Stimulated activated naive B cell treated with anti-CD40 and anti-IgM and Interleukin-4, amounts not matched to agents 10 μg/mL and 1 μg/mL and 100 μg/mL, for 72 hours (primary cell): ENCODE measurements around the gene SLC38A1.
A peak's percentile ranks its signal among the peaks of the same experiment; 100 is the strongest.
"Not testable (repeated sequence)": the region's sequence is repeated elsewhere in the genome, so short reads cannot be mapped to it uniquely, and the experiment has no call there.

Experiments used
- ATAC-seq, 2 donors: fragments of 150-1000 bp; cut with Tn5 transposase; replicated peaks; 2 replicates each; pipeline ENCODE4 v1.10.0; 2021; ENCODE audit warnings: moderate library complexity in 1 of 2
- DNase-seq: peaks from one replicate; pipeline ENCODE4 v3.0.0; 2021
- H3K27ac Mint-ChIP-seq: one replicate; pipeline ENCODE4 v1.8.0; 2022; ENCODE audit warnings: mild to moderate bottlenecking, mixed read lengths
- H3K27me3 Mint-ChIP-seq, 2 donors: one replicate each; pipeline ENCODE4 v1.8.0; 2022; ENCODE audit warnings: mixed read lengths in 2 of 2
- H3K36me3 Mint-ChIP-seq, 2 donors: one replicate each; pipeline ENCODE4 v1.8.0; 2022; ENCODE audit warnings: mixed read lengths in 2 of 2, mild to moderate bottlenecking in 1 of 2
- H3K4me1 Mint-ChIP-seq, 2 donors: one replicate each; pipeline ENCODE4 v1.8.0; 2022; ENCODE audit warnings: mixed read lengths in 2 of 2, mild to moderate bottlenecking in 1 of 2
- H3K4me3 Mint-ChIP-seq, 2 donors: one replicate each; pipeline ENCODE4 v1.8.0; 2022; ENCODE audit warnings: mild to moderate bottlenecking in 2 of 2, mixed read lengths in 2 of 2, moderate library complexity in 1 of 2
- H3K9me3 Mint-ChIP-seq, 2 donors: one replicate each; pipeline ENCODE4 v1.8.0; 2022; ENCODE audit warnings: mixed read lengths in 2 of 2, mild to moderate bottlenecking in 1 of 2

SLC38A1 gene

DNA sequence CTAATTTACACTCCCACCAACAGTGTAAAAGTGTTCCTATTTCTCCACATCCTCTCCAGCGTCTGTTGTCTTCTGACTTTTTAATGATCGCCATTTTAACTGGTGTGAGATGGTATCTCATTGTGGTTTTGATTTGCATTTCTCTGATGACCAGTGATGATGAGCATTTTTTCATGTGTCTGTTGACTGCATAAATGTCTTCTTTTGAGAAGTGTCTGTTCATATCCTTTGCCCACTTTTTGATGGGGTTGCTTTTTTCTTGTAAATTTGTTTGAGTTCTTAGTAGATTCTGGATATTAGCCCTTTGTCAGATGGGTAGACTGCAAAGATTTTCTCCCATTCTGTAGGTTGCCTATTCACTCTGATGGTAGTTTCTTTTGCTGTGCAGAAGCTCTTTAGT is 78.3 kb downstream of the SLC38A1 start:
- Mint-ChIP-seq H3K27ac (peak overlapping the region; percentile 89), H3K4me1 (peaks cover 56 to 91% of the 10 kb centered on the region in 2 donors), H3K9me3 (peaks cover 27 to 30% of the 10 kb centered on the region in 2 donors), H3K36me3 (peaks cover 81 to 90% of the 10 kb centered on the region in 2 donors)
- DNase-seq, H3K4me3 Mint-ChIP-seq, ATAC-seq, H3K27me3 Mint-ChIP-seq: not testable (repeated sequence)

DNA sequence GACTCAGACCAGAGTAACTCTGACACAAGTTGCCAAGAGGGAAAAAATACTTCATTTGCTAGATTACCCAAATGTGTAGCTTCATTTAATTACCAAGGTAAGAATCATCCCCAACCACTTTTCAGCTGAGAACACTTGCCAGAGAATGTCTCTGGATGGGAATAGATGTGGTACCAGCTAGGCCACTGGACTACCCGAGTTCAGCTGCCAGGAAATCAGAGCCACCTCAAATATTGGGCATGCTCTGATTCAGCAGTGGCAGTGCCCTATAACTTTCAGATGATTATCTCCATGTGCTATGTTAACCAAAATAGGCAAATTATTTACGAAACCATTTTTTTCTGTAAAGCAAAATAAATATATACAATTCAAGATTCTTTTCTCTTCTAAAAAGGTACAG is 80.7 kb downstream of the SLC38A1 start:
- peak overlapping the region; percentile 75 for H3K27ac Mint-ChIP-seq
- no peak overlapping the region for H3K4me3 Mint-ChIP-seq
- H3K36me3 Mint-ChIP-seq: peaks cover 69 to 82% of the 10 kb centered on the region in 2 donors
- peaks cover 19 to 22% of the 10 kb centered on the region in 2 donors for H3K9me3 Mint-ChIP-seq
- no peak for DNase-seq
- H3K4me1 Mint-ChIP-seq: peaks cover 57 to 93% of the 10 kb centered on the region in 2 donors
- no peaks in the 10 kb centered on the region for H3K27me3 Mint-ChIP-seq
- ATAC-seq: no peak

DNA sequence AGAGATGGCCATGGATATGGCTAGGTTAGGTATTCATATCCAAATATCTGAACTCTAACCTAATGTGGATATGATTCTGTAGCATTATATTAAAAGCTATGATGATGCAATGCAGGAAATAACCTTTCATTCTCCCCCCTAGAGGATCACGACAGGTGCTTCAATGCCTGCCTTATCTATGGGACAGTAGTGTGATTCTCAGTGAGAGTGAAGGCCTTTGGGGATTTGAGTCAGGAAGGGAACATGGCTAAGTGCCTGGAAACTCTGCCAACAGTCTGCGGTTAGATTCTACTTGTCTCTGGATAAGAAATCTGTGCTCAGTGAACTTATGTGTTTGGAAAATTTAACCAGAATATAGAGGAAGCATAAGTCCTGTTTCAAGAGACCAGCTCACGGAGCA is 81.8 kb downstream of the SLC38A1 start:
- Mint-ChIP-seq H3K27ac (peak overlapping the region; percentile 86), H3K4me1 (peaks cover 52 to 89% of the 10 kb centered on the region in 2 donors), H3K36me3 (peaks cover 66 to 78% of the 10 kb centered on the region in 2 donors), H3K27me3 (no peaks in the 10 kb centered on the region), H3K9me3 (peaks cover 13 to 17% of the 10 kb centered on the region in 2 donors), H3K4me3 (no peak overlapping the region)
- ATAC-seq: peak; percentile 36 to 47
- no peak for DNase-seq

DNA sequence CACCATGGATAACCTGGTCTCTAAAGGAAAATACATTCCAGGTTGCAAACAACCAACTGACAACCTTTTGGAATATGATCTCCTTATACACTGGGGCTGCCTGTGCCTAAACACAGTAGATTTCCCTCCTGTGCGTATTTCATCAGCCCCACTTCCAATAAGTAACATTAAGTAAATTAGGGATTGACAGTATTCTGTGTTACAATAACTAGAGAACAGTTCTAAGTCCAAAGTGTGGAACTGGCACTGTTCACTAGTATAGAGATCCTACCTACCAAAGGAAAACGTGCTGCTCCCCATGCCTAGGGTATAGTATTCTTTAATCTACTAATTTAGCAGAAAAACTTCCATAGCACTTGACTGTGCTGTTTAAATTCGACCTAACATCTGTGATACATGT is 82.8 kb downstream of the SLC38A1 start:
- peak overlapping the region; percentile 93 for H3K27ac Mint-ChIP-seq
- no peak overlapping the region for H3K4me3 Mint-ChIP-seq
- peaks cover 48 to 89% of the 10 kb centered on the region in 2 donors for H3K4me1 Mint-ChIP-seq
- ATAC-seq (no peak), DNase-seq (no peak)
- peaks cover 8% of the 10 kb centered on the region in 2 donors for H3K9me3 Mint-ChIP-seq
- no peaks in the 10 kb centered on the region for H3K27me3 Mint-ChIP-seq
- peaks cover 64 to 76% of the 10 kb centered on the region in 2 donors for H3K36me3 Mint-ChIP-seq

DNA sequence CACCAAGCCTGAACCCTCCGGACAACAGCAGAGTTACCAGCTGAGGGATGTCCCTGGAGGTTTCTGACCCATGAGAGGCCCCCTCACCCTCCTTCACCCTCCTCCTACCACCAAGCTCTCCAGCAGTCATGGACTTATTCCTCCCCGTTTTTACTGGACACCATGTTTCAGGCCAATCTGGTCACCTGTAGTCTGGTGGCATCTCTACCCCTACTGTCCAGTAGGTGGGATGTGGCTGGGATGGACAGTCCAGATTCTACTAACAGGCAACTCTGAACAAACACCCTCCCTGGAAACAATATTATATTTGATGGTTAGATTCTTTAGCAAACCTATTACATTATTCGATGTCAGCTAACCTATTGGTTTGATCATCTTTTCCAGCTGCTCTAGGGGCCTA is 83.2 kb downstream of the SLC38A1 start:
- H3K4me1 Mint-ChIP-seq: peaks cover 45 to 87% of the 10 kb centered on the region in 2 donors
- ATAC-seq (peak; percentile 6 to 11), DNase-seq (no peak)
- peak overlapping the region; percentile 93 for H3K27ac Mint-ChIP-seq
- H3K27me3 Mint-ChIP-seq: no peaks in the 10 kb centered on the region
- peaks cover 5 to 8% of the 10 kb centered on the region in 2 donors for H3K9me3 Mint-ChIP-seq
- H3K36me3 Mint-ChIP-seq: peaks cover 60 to 72% of the 10 kb centered on the region in 2 donors
- peak overlapping the region in 1 of 2 donors; percentile 23 for H3K4me3 Mint-ChIP-seq

DNA sequence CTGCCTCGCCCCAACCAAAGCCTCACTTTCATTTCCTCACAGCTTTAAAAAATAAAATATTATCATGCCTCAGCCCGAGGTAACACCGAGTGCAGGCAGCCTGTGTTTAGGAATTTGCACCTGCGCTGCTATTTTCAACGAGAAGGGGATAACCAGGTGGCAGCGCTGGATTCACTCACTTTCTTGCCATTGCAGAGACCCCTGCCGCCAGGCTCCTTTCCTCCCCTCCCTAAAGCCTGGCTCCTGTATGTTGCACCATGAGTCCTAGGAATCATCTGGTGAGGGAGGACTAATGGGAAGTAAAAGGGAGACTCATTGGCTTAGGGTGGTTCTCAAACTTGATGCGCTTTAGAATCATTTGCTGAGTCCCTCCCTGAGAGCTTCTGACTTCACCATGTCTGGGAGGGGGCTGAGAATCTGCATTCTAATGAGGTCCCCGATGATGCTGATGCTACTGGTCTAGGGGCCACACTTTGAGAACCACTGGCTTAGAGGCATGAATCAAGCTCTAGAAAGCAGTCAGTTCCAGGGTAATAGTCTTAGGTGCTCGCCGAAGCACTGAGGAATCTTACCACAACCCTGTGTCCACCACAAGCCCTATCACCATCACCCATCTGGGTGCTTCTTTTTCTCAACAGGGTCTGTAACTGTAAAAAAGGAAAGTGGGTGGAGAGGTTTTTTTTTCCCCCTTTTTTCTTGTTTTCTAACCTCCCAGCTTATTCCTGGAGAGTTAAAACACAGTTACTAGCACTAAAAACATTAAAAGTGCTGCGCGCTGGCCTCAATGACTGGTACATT is 83.8 kb downstream of the SLC38A1 start:
- DNase-seq (no peak), ATAC-seq (peak; percentile 40 to 49)
- Mint-ChIP-seq H3K4me3 (peak overlapping the region in 1 of 2 donors; percentile 15), H3K27ac (peak overlapping the region; percentile 93), H3K4me1 (peaks cover 45 to 87% of the 10 kb centered on the region in 2 donors), H3K27me3 (no peaks in the 10 kb centered on the region), H3K36me3 (peaks cover 53 to 70% of the 10 kb centered on the region in 2 donors), H3K9me3 (peaks cover 3 to 6% of the 10 kb centered on the region in 2 donors)

DNA sequence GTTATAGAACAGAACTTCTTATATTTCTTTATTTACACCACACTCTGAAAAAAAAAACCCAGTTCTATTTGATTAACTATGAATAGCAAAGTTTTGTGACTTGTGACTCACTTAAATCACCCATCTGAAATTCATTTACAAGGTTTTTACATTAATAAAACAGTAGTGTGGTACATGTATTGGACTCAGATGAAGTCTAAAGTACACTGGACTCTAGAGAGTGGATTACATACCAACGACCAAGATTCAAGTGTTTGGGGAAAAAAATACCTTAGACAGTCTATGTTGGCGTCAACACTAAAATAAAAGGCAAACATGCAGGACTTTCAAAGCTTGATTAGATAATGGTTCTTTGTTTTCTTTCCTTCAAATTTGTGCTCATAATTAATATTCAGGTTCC is 85.7 kb downstream of the SLC38A1 start:
- no peak overlapping the region for H3K4me3 Mint-ChIP-seq
- H3K4me1 Mint-ChIP-seq: peaks cover 49 to 88% of the 10 kb centered on the region in 2 donors
- peaks cover 41 to 60% of the 10 kb centered on the region in 2 donors for H3K36me3 Mint-ChIP-seq
- peak overlapping the region; percentile 44 for H3K27ac Mint-ChIP-seq
- ATAC-seq (no peak), DNase-seq (no peak)
- H3K27me3 Mint-ChIP-seq: no peaks in the 10 kb centered on the region
- H3K9me3 Mint-ChIP-seq: peaks cover 0 to 6% of the 10 kb centered on the region in 2 donors

DNA sequence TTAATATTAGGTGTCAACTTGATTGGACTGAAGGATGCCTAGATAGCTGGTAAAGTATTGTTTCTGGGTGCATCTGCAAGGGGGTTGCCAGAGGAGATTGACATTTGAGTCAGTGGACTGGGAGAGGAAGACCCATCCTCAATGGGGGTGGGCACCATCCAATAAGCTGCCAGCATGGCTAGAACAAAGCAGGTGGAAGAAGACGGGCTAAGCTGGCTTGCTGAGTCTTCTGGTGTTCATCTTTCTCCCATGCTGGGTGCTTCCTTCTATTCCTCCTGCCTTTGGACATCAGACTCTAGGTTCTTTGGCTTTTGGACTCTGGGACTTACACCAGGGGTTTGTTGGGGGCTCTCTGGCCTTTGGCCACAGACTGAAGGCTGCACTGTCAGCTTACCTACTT is 87.4 kb downstream of the SLC38A1 start:
- DNase-seq (no peak), ATAC-seq (no peak)
- Mint-ChIP-seq H3K4me3 (peak overlapping the region; percentile 23 to 51), H3K27me3 (no peaks in the 10 kb centered on the region), H3K4me1 (peaks cover 49 to 87% of the 10 kb centered on the region in 2 donors), H3K36me3 (peaks cover 35 to 48% of the 10 kb centered on the region in 2 donors), H3K27ac (peak overlapping the region; percentile 91), H3K9me3 (peaks cover 0 to 9% of the 10 kb centered on the region in 2 donors)

DNA sequence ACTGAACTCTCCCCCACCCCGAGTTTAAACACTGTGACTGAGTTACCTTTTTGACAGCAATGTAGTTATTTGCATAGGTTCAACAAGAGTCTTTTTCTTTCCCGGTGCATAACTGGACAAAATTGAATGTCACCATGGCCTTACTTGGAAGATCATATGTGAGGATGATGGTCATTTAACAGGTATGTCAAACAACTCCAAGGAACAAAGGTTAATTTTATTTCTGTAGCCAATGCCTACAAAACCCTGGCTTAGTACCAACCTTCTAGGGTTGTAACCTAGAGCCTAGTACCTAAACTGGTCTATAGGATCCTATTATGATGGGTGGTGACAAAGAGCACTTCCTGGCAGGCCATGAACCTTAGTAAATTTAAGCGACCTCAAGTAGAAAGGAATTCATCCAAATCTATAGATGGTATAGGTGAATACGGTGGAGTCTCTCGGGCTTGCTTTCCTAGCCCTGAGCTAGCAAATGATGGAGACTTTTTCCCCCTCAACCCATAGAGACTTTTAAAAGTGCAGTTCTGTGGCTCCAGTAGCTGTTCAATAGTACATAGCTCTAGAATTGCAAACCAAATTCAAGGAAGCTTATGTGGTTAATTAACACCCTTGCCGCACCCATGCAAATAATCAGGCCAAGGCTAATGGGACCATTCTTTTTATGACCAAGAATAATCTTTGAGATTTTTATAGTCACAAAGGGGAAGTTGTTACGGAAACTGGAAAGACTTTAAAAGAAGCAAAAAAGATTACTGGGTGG is 89.0 kb downstream of the SLC38A1 start:
- Mint-ChIP-seq H3K4me1 (peaks cover 46 to 88% of the 10 kb centered on the region in 2 donors), H3K4me3 (peak overlapping the region; percentile 46 to 53), H3K27me3 (no peaks in the 10 kb centered on the region), H3K36me3 (peaks cover 30 to 39% of the 10 kb centered on the region in 2 donors), H3K9me3 (peaks cover 0 to 9% of the 10 kb centered on the region in 2 donors), H3K27ac (peak overlapping the region; percentile 81)
- DNase-seq (no peak), ATAC-seq (peak; percentile 35 to 52)

DNA sequence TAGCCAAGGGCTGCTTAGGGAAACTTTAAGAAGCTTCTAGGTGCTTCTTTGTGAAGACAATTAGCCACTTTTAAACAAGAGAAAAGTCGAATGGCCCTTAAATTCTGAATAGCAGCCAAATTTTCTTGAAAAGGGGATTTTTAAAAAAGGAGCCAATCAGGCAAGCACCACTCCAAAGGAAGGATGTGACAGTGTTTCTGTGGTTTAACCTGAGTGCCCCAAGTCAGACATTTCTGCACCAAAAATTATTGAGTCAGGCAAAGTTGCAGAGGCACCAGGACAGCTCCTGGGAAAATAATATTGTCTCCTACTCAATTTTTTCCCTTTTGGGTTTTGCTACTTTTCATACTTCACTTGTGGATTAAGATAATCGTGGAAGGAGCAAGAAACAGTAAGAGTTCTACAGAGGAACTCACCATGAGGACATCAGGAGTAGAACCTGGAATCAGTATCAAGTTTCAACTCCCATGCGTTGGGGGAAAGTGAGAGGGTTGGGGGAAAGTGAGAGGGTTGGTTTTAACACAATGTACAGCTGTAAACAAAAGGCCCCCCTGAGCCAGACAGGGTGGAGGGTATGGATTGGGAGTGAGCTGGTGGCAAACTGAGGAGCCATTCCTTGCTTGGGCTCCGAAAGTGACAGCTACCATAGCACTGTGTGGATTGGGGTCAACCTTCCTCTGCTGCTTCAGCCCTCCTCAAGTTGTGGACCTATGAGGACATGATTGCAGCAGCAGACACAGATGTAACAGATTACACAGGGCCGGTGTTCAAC is 90.8 kb downstream of the SLC38A1 start:
- DNase-seq (no peak), ATAC-seq (no peak)
- Mint-ChIP-seq H3K4me3 (peak overlapping the region; percentile 33 to 65), H3K36me3 (peaks cover 19 to 29% of the 10 kb centered on the region in 2 donors), H3K27ac (peak overlapping the region; percentile 66), H3K27me3 (no peaks in the 10 kb centered on the region), H3K4me1 (peaks cover 54 to 91% of the 10 kb centered on the region in 2 donors), H3K9me3 (peaks cover 0 to 9% of the 10 kb centered on the region in 2 donors)

DNA sequence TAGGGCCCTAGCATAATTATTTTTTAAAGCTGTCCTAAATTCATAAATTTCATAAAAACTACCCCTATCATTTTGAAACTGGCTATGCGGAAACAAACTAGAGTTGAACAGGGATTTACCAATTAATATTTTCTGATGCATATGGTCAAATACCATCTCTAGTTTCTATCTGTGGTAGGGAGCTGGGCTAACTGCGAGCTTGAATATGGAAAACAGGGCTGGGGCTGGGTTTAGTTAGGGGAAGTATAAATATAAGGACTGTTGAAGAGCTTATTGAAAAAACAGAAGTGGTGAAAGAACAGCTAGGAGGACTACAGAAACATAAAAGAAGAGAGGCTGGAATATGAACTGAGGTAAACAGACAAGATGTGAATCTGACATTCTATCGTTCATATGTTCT is 91.8 kb downstream of the SLC38A1 start:
- DNase-seq (no peak), ATAC-seq (peak; percentile 29 to 43)
- peak overlapping the region; percentile 66 for H3K27ac Mint-ChIP-seq
- H3K27me3 Mint-ChIP-seq: no peaks in the 10 kb centered on the region
- H3K36me3 Mint-ChIP-seq: peaks cover 12 to 23% of the 10 kb centered on the region in 2 donors
- peak overlapping the region; percentile 33 to 51 for H3K4me3 Mint-ChIP-seq
- peaks cover 0 to 9% of the 10 kb centered on the region in 2 donors for H3K9me3 Mint-ChIP-seq
- H3K4me1 Mint-ChIP-seq: peaks cover 52 to 93% of the 10 kb centered on the region in 2 donors

DNA sequence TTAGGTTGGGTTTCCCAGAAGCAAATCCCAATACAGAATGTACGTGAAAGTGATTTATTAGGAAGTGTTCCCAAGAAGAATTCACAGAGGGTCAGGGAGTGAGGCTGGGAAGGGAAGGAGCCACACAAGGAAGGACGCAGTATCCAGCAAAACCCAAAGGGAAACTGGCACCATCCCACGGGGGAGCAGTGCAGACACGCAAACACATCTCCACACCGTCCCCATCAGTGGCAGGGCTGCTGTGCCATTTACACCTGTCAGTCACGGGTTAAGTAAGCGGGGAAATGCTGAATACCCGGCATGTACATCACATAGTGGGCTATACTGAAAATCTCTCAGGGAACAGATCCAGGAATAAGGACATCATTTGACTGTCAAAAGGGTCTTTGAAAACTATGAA is 93.9 kb downstream of the SLC38A1 start:
- ATAC-seq (peak; percentile 30 to 35), DNase-seq (no peak)
- Mint-ChIP-seq H3K4me3 (peak overlapping the region in 1 of 2 donors; percentile 60), H3K36me3 (peaks cover 4 to 10% of the 10 kb centered on the region in 2 donors), H3K4me1 (peaks cover 43 to 83% of the 10 kb centered on the region in 2 donors), H3K9me3 (peaks cover under 1 to 5% of the 10 kb centered on the region in 2 donors), H3K27me3 (no peaks in the 10 kb centered on the region), H3K27ac (peak overlapping the region; percentile 93)

DNA sequence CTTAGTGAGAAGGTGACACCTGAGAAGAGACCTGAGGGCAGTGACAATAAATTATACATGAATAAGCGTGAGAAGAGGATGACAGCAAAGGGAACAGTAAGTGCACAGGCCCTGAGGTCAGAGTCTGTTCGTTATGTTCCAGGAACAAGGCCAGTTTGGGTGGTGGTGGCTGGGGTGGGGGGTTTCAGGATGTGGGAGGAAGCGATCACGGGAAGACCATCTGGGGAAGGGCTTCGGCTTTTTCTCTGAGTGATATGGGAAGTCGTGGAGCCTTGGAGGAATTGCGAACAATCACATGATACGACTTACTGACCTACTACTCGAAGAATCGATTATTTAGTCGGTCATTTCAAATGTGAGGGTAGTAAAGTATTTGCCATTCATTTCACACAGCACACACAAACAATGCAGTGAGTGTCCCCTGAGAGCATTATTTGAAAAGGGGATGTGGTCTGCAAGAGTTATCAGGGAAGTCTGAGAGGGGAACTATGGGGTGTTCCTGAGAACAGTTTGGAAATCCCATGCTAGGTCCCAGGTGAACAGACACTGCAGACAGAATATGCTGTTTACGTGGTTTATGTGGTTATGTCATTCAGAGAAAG is 94.7 kb downstream of the SLC38A1 start:
- peak overlapping the region; percentile 93 for H3K27ac Mint-ChIP-seq
- DNase-seq (peak; percentile 67), ATAC-seq (peak; percentile 82 to 85)
- peaks cover 3 to 6% of the 10 kb centered on the region in 2 donors for H3K9me3 Mint-ChIP-seq
- H3K27me3 Mint-ChIP-seq: no peaks in the 10 kb centered on the region
- H3K4me1 Mint-ChIP-seq: peaks cover 39 to 80% of the 10 kb centered on the region in 2 donors
- H3K36me3 Mint-ChIP-seq: peaks cover 6 to 9% of the 10 kb centered on the region in 2 donors
- H3K4me3 Mint-ChIP-seq: peak overlapping the region; percentile 60 to 61
